Measurements from ENCODE around the gene TNKS2.
"Not testable (repeated sequence)": the region's sequence is repeated elsewhere in the genome, so short reads cannot be mapped to it uniquely, and the experiment has no call there.

TNKS2 gene

GRCh38 chr10:91796331-91797047 lies 1.7 kb upstream of the TNKS2 start:
- no peak for DNase-seq (ENCODE audit: low read depth in 2 of 2)

- DNase-seq (ENCODE audit: low read depth in 2 of 2): no peak
Measured at GRCh38 chr10:91797048-91797690, 1.1 kb upstream of the TNKS2 start.

DNA sequence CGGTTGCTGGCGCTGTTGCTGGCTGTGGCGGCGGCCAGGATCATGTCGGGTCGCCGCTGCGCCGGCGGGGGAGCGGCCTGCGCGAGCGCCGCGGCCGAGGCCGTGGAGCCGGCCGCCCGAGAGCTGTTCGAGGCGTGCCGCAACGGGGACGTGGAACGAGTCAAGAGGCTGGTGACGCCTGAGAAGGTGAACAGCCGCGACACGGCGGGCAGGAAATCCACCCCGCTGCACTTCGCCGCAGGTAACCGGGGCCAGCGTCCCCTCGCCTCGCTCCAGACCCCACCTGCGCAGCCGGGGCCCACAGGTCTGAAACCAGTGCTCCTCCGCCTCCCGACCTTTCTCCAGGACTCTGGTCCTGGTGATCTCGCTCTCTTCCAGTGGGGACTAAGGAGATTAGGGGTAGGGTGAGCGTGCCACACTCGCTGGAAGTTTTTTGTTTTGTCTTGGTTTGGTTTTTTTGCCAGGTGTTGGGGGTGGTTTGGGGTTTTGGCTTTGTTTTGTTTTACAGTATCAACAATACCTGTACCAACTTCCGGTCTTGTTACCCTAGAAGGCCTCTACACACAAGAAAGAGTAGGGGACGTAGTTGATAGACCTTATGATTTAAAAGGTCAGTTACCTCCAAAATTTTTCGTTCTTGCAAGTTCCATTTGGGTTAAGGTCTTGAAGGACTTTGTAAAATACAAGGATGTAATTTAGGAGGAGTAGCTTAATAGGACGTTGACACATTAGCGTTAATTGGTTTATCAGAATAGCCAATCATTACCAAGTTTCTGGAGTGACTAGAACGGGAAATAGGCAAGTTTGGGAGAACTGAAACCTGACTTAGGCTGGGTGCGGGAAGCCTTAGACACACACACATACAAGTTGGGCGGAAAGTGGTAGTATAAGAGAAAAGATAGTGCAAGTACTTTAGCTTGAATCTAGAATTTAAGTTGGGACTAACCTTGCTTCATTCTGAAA lies 704 bp downstream of the TNKS2 start:
- DNase-seq (ENCODE audit: low read depth in 2 of 2): peak in 1 of 2 experiments; percentile 5

- DNase-seq (ENCODE audit: low read depth in 2 of 2): no peak
Measured at GRCh38 chr10:91799612-91799975, 1.4 kb downstream of the TNKS2 start.

DNA sequence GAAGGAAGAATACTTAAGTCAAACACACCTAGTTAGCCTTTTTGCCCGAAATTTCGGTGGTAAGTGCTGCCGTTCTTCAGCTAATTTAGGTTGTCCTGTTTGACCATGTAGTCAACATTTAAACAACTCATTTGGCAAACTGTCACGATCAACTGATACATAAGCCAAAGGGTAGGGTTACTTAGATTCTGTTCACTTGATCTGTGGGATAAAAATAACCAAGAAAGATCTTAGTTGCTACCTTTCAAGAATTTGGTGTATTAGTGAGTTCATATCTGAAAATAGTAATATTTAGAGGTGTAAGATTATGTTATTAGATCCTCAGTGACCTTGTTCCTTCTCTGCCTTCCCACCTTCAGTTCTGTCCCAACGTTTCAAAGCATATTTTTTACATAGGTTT lies 2.0 kb downstream of the TNKS2 start:
- DNase-seq (ENCODE audit: low read depth in 2 of 2): no peak

DNA sequence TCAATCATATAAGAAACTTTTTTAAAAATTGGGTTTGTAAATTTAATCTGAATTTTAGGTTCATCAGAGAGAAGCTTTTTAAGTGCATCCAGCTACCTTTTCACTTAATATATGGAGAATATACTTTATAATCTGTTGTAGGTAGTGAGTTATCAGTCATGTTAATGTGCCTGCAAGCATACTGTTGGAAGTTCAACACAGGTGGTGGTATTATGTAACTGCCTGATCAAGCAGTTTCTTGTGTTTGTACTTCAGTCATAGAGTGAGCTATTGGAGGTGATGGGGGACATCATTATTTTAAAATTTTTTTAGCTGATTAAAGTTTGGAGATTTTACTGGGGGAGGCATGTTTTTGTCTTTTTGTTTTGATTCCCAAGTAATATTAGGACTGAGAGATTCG lies 2.5 kb downstream of the TNKS2 start:
- DNase-seq (ENCODE audit: low read depth in 2 of 2): no peak

- no peak for DNase-seq (ENCODE audit: low read depth in 2 of 2)
Measured at GRCh38 chr10:91803386-91804125, 5.3 kb downstream of the TNKS2 start.

- DNase-seq (ENCODE audit: low read depth in 2 of 2): no peak
Measured at GRCh38 chr10:91804126-91804510, 5.9 kb downstream of the TNKS2 start.

- no peak for DNase-seq (ENCODE audit: low read depth in 2 of 2)
Measured at GRCh38 chr10:91805110-91805838, 7.0 kb downstream of the TNKS2 start.

GRCh38 chr10:91807264-91807663 lies 9.0 kb downstream of the TNKS2 start:
- not testable (repeated sequence) for DNase-seq (ENCODE audit: low read depth in 2 of 2)

GRCh38 chr10:91813251-91813650 lies 15.0 kb downstream of the TNKS2 start:
- DNase-seq (ENCODE audit: low read depth in 2 of 2): no peak

GRCh38 chr10:91816981-91817380 lies 18.8 kb downstream of the TNKS2 start:
- no peak for DNase-seq (ENCODE audit: low read depth in 2 of 2)

DNA sequence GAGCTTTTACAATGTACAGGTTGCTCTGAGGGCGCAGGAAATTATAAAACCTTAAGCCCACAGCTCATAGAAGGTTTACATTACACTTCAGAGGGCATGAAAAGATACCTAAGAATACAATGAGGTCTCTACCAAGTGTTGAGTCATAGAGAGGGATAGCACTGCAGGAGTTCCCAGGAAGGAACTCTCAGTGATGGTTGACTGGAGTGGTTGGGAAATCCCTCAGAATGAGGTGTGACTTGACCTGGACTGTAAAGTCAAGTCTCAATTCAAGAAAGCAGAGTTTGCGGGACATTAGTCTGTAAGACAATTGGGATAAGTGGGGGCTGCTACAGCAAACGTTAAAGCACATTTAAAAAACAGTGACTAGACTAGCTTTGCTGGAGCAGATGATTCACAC lies 21.9 kb downstream of the TNKS2 start:
- DNase-seq (ENCODE audit: low read depth in 2 of 2): no peak

GRCh38 chr10:91824076-91824475 lies 25.9 kb downstream of the TNKS2 start:
- DNase-seq (ENCODE audit: low read depth in 2 of 2): no peak

DNA sequence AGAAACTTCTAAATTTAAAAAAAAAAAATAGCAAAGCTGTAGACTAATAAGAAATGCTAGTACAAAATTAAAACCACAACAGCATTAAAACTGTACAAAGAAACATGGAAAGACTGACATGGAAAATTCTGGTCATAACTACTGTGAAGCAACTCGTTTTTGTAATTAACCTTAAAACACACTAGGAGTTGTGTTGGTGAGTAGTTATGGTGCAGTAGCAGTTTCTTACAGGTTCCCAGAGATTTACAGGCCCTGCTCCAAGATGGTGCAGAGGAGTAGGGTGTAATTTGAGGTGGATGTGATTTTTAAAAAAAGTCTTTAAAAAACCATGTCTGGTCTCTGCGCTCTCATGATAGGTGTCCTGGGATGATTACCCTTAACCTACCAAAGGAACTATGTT lies 31.0 kb downstream of the TNKS2 start:
- no peak for DNase-seq (ENCODE audit: low read depth in 2 of 2)

DNA sequence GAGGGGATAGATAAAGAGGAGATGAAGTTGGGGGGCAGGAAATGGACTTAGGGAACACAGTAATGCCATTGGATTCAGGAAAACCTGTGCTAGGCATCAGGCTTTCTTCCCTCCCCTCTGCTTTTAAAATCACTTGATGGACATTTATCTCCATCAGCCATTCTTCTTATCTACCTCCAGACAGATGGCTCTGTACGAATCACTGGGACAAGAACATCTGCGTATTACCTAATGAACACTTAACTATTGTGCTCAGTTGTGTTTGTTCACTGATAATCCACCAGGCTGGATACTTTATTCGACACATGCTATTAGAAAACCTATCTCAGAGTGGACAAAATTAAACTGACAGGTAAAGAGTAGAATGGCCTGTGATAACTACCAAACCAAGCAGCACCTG lies 40.0 kb downstream of the TNKS2 start:
- DNase-seq (ENCODE audit: low read depth in 2 of 2): no peak

DNA sequence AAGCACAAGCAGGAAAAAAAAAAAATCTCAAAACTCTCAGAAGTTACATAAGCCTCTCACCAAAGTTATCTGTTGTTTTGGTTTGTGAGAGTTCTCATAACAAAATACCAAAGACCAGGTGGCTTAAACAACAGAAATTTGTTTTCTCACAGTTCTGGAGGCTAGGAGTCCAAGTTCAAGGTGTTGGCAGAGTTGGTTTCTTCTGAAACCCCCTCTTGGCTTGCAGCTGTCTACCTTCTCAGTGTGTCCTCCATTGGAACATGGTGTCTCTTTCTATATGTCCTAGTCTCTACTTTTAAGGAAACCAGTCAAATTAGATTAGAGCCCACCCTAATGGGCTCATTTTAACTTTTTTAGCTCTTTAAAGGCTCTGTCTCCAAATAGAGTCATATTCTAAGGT lies 44.9 kb downstream of the TNKS2 start:
- no peak for DNase-seq (ENCODE audit: low read depth in 2 of 2)

GRCh38 chr10:91856637-91857036 lies 58.4 kb downstream of the TNKS2 start:
- DNase-seq (ENCODE audit: low read depth in 2 of 2): no peak

DNA sequence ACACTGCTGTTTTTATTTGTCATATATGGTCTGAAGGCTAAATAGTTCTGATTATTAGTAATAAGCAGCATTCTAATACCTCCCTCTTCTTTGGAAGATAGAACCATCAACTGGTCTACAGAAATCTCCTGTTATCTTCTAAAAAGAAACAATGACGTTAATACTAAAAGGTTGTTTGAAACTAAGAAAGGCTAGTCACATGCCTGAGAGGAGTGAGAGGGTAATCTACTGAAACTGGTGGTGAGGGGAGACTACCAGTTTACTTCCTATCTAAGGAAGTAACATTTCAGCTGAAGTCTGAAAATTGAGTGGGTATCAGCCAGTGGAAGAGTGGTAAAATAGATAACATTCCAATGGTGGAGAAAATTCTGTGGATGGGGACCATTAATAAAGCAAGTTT lies 62.7 kb downstream of the TNKS2 start:
- no peak for DNase-seq (ENCODE audit: low read depth in 2 of 2)

DNA sequence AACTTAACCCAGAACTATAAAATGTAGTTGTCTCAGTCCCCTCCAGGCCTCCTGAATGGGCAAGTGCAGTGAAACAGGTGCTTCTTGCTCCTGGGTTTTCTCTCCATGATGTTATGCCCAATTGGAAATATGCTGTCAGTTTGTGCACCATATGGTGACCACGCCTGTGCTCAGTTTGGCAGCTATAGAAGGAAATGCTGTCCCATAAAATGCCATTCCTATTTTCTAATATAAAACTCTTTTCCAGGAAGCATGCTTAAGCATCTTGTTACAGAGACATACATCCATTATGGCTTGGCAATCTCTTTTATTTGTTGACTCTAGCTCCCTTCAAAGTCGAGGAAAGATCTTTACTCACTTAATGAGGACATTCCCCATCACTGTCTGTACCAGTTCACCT lies 65.9 kb downstream of the TNKS2 start:
- no peak for DNase-seq (ENCODE audit: low read depth in 2 of 2)

DNA sequence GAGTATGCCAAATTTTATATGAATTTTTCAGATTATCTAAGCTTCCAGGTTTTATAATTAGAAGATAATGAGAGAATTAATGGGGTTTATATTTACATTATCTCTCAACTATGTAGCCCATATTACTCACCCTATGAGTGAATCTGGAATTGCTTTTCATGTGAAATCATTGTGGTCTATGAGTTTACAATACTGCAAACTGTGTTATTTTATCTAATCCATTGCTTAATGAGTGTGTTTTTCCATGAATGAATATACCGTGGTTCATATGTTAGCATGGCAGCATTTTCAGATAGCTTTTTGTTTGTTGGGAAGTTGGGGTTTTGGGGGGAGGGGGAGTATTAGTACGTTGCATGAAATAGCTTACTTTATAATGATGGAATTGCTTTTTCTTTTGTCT lies 66.5 kb downstream of the TNKS2 start:
- DNase-seq (ENCODE audit: low read depth in 2 of 2): no peak
